Daoy (cell line): ENCODE results near the gene TTLL10. TPM values are rescaled to one million over a fixed set of nuclear protein-coding genes. Genes with fewer than 3 reads are reported as not detected.
A peak's percentile ranks its signal among the peaks of the same experiment; 100 is the strongest.
"Not testable (repeated sequence)": the region's sequence is repeated elsewhere in the genome, so short reads cannot be mapped to it uniquely, and the experiment has no call there.

Experiments used
- DNase-seq: peaks from one replicate; pipeline ENCODE4 v3.0.0-alpha.2; 2015; ENCODE audit warnings: low read depth
- total RNA-seq: library from RNA; depleted of rRNA; stranded (reverse); fragments of >200 nt; shearing (Covaris generic); gene quantifications from 2 replicates; pipeline ENCODE4 v1.2.3, GENCODE V29; 2014

The TTLL10 gene
- total RNA-seq, 1 experiment from 2014 or later, result not detected

DNA sequence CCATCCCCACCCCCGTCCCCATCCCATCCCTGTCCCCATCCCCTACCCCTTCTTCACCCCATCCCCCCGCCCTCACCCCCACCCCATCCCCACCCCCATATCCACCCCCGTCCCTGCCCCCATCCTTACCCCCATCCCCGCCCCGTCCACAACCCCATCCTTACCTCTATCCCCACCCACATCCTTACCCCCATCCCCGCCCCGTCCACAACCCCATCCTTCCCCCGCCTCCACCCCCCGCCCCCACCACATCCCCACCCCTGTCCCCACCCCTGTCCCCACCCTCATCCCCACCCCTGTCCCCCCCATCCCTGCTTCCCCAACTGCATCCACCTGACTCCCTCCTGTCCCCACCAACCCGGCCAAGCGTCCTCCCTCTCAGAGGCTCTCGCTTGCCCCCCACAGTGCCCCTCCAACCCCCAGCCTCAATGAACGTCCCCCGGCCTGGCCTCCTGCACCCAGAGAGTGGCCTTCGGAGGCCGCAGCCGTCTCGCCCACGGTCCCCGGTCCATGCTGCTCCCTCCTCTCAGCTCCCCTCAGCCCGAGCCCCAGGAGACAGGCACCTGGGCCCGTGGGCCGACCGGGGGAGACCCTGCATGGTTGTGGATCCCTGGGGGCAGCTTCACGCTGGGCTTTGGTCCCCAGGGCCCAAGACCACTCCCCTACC lies 32.3 kb upstream of the TTLL10 start:
- no peak for DNase-seq

DNA sequence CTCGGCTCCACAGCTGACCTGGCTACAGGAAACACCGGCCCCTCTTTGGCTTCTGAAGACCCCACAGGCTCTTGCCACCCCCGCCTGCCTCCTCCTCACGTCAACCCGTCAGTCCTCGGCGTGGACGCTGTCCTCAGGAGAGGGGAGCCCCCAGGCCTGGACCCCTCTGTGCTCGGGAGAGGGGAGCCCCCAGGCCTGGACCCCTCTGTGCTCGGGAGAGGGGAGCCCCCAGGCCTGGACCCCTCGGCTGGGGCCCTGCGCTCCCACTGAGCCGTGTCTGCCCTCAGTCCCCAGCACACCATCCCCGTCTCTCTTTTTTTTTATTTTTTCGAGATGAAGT lies 31.8 kb upstream of the TTLL10 start:
- DNase-seq, result no peak

DNA sequence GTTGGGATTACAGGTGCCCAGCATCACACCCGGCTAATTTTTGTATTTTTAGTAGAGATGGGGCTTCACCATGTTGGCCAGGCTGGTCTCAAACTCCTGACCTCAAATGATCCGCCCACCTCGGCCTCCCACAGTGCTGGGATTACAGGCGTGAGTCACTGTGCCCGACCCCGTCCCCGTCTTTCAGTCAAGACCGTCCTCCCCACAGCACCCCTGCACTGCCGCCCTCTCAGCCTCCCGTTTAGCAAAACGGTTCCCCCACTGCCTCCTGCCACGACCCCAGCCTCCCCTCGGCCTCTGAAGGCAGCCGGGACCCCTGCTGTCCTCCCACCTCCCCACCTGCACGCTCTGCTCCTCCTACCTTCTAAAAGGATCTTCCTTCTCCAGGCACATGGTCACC lies 31.3 kb upstream of the TTLL10 start:
- peak; percentile 45 for DNase-seq

DNA sequence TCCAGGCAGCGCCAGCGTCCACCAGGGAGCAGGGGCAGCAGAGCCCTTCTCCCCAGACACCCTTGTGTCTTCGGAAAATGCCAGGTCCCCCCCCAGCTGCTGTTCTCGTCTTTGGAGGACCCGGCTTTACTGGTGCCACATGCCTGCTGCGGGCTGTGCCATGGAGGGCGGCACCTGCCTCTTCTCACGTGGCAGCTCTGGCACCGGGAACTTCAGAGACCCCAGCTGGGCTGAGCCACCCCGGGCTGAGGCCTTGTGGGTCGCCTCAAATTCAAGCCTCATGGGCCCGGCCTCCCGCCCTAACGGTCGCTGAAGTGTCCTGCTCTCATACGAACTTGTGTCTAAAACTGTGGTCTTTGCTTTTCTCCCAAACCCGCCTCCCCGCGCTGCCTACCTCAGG lies 30.8 kb upstream of the TTLL10 start:
- no peak for DNase-seq

DNA sequence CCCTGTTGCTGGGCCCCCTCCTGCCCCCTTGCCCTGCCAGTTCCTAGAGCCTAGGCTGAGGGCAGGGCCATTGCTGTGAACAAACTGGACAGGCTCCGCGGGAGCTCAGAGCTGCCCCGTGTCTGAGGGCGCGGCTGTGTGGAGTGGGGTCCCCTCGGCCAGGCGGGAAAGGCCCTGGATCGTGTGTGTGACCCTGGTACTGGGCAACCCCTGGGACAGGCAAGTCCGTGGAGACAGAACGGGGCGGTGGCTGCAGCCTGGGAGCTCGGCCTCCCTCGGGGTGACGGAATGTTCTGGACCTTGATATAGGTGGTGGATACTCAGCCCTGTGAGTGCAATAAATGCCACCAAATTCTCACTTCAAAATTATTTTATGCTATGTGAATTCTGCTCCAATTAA lies 30.0 kb upstream of the TTLL10 start:
- no peak for DNase-seq

DNA sequence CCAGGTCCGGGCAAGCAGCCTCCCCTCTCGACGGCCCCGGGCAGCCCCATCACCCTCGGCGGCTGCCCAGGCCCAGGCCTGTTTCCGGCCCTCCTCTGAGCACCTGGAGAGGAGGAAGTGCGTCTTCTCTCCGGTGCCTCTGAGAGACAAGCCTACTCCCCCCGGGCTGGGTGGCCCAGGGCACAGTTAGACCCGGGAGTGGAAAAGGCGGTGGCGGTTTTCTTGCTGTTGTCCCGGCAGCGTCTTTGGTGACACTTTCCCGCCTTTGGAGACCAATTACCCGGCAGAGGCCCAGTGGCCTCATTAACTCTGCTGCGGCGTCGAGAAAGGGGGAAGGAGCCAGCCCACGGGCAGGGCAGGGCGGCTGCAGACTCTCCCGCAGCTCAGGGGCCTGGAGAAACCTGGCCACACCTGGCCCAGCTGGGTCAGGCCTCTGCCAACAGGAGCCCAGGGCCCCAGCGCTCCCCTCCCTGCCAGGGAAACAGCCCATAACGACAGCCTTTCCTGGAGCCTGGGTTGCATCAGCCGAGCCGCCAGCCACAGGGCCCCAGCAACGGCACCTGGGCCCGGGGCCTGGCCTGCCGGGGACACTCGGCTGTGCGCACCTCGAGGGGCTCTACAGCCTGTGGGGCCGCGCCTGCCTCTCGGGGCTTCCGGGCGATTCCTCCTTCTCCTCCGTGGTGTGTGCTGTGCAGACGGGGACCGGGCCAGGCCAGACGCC lies 29.4 kb upstream of the TTLL10 start:
- DNase-seq, result no peak

DNA sequence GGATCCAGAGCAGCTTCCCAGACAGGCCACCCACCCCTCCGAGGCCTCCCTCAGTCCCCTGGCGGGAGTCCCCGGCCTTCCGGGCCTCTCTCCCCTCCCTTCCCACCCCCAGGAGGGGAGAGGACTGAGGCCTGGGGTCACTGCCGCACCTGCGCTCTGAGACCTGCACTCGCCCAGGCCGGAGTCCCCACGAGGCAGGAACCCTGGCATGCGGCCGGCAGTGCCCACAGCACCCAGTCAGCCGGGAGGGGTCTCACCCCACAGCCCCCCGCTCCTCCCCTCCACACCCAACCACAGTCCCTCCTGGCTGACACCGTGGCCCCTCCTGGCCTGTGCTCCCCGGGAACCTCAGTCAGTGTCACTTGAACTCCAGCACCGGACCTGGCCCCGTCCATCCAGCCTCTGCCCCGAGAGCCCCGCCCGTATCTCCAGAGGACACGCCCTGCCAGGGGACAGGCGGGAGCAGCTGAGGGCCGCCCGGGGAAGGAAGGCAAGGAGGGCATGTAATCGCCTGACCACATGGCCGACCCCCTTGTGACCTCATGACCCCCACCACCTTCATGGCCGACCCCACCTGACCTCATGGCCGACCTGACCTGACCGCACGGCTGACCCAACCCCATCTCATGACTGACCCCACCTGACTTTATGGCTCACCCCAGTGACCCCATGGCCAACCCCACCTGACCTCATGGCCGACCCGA lies 28.7 kb upstream of the TTLL10 start:
- no peak for DNase-seq

DNA sequence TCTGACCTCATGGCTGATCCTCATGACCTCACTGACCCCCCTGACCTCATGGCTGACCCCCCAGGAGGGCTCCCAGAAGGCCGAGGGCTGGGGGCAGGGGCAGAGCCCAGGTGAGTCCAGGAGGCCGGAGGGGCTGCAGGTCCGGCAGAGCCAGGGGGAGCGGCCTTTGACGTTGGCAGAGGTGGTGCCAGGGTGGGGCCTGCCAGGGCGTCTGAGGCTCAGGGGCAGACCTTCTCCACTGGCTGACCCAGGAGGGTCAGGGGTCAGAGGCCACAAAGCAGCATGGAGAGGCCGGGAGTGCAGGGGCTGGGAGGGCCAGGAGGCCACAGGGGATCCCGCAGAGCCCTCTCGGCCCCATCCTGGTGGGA lies 28.1 kb upstream of the TTLL10 start:
- DNase-seq, result no peak

DNA sequence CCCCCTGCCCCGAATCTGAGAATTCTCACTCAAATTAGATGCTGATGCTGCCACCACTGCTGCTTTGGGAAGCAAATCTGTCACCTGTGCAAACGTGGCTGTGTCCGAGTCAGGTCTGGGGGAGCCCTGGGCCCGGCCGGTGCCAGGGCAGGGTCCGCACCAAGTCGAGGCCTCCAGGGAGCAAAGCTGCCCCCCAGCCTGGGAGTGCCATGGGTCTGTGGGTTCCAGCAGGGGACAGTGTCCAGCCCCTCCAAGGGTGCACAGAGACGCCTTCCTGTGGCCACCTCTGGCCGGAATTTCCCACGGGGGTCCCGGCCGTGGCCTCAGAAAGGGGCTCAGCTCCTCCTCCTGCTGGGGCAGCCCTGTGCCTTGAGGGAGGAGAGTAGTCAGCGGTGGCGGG lies 27.7 kb upstream of the TTLL10 start:
- no peak for DNase-seq

DNA sequence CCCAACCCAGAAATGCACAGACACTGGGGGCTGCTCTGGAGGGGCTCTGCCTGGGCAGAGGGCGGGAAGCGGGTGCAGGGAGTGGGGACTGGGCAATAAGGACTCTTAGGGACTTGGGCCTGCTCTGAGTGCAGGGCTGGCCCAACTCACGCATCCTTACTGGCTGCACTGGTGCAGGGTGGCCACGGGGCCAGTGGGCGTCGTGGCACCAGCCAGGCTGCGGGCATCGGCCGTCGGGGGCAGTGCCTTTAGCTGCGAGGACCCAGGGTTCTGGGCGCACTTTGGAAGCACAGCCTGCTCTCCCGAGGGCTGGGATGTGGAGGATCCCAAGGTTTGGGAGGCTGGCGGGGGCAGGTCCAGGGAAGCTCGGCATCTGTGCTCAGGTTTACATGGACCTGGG lies 27.1 kb upstream of the TTLL10 start:
- no peak for DNase-seq

DNA sequence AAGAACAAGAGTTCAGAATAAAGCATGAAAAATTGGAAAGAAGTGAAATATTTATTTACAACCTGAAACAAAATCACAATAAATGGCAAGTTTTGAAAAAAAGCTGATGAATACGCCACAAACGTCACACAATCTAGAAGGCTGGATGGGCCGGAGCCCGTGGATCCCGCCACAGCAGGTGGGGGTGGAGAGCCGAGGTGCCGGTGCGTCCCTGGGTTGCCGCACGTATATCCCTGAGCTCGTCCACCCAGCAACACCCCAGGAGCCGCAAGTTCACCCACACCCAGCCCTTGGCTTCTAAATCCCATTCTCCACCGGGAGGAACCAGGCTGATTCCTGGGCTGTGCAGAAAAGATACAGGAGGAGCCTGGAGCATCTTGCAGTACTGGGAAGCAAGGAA lies 25.6 kb upstream of the TTLL10 start:
- DNase-seq, result no peak

DNA sequence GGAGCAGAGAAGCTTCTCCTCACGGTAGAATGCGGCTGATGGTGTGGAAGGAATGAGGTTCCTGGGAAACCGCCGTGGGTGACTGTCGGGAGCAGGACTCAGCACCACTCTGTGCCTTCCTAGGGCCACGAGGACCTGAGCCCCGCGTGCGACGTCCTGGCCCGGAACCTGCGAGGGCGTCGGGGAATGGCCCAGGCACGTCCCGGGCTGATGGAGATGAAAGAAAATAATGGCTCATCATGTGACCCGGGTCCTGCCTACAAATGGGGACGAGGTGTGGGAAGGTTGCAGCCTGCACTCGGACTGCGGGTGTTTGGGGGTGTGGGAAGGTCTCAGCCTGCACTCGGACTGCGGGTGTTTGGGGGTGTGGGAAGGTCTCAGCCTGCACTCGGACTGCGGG lies 25.1 kb upstream of the TTLL10 start:
- DNase-seq, result no peak

DNA sequence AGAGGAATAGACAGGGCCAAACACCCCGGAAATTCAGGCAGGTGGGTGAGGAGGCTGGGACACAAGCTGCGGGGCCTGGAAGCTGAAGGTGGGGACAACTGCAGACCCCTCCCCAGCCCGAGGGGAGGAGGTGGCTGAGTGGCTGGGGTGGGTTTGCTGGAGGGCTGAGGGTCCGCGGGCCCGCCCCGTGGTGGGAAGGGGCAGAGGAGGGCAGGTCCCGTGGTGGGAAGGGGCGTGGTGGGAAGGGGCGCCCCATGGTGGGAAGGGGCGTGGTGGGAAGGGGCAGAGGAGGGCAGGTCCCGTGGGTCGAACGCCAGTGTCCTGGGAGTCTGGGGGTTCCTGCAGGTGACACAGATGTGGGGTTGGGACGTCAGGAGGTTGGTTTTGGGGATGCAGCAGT lies 24.3 kb upstream of the TTLL10 start:
- no peak for DNase-seq

DNA sequence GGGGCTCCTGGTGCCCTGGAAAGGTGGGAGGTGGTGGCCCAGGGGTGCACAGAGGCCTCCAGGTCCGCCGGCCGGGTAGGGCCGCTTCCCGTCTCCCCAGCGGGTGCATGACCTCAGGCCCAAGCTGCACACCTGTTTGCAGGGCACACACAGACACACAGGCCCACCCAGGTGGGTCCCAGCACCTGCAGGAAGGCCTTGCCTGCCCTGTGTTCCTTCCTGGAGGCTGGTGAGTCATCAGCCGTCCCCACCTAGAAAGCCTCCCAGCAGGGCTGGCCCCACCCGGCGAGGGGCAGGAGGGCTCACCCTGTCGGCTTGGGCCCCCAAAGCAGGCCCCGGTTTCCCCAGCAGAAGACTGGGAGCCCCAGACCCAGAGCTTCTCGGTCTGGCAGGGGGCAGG lies 23.6 kb upstream of the TTLL10 start:
- no peak for DNase-seq

DNA sequence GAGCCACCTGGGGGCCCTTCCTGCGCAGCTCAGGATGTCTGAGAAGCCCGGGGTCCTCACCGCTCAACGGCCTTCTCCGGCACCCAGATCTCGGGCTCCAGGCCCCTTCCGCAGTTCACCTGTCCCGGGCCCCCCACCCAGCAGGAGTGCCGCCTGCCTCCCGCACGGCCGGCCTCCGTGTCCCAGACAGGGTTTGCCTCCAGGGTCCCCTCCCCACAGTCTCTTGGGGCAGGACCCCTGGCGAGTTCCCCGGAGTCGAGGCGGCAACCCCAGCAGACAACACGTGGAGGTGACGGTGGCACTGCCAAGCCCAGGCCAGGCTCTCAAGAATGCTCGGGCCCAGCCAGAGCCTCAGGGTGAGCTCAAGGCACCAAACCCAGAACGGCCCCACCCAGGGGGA lies 22.4 kb upstream of the TTLL10 start:
- no peak for DNase-seq

DNA sequence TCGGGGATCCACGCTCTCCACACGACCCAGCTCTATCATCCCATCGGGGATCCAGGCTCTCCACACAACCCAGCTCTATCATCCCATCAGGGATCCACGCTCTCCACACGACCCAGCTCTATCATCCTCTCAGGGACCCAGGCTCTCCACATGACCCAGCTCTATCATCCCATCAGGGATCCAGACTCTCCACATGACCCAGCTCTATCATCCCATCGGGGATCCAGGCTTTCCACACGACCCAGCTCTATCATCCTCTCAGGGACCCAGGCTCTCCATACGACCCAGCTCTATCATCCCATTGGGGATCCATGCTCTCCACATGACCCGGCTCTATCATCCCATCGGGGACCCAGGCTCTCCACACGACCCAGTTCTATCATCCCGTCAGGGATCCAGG lies 21.2 kb upstream of the TTLL10 start:
- not testable (repeated sequence) for DNase-seq

DNA sequence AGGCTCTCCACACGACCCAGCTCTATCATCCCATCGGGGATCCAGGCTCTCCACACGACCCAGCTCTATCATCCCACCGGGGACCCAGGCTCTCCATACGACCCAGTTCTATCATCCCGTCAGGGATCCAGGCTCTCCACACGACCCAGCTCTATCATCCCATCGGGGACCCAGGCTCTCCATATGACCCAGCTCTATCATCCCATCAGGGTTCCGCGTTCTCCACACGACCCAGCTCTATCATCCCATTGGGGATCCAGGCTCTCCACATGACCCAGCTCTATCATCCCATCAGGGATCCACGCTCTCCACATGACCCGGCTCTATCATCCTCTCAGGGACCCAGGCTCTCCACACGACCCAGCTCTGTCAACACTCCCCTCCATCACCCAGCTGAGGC lies 20.5 kb upstream of the TTLL10 start:
- not testable (repeated sequence) for DNase-seq

DNA sequence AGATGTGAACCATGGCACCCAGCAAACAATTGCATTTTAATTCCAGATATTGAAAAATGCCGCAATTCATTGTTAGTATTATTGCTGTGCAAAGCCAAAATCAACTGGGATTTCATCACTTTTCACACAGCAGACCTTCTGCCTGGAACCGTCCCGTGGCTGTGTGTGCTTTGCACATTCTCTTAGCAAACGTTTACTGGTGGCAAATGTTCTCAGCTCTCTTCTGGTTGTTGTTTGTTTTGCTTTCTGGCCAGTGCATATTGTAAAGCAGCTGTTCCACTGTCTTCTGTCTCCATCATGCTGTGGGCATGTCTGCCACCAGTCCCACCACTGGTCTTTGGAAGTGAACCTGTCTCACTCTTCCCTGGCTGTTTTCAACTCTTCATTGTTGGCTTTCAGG lies 19.8 kb upstream of the TTLL10 start:
- no peak for DNase-seq

DNA sequence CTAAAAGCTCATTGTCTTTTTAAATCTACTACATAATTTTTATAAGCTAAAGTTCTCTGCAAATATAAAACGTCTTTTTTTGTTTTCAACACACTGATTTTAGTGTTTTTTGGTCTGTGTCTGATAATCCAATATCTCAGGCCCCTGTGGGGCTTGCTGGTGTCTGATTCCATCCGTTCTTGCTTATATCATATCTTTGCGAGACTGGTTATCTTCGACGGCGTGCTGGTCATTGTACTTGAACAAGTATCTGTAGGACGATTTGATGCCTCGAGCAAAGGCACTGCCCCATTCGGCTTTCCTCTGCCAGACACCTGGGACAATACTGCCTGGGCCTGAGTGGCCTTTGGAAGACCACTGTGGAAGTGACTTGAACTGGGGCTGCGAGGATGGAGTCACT lies 18.4 kb upstream of the TTLL10 start:
- DNase-seq, result no peak

DNA sequence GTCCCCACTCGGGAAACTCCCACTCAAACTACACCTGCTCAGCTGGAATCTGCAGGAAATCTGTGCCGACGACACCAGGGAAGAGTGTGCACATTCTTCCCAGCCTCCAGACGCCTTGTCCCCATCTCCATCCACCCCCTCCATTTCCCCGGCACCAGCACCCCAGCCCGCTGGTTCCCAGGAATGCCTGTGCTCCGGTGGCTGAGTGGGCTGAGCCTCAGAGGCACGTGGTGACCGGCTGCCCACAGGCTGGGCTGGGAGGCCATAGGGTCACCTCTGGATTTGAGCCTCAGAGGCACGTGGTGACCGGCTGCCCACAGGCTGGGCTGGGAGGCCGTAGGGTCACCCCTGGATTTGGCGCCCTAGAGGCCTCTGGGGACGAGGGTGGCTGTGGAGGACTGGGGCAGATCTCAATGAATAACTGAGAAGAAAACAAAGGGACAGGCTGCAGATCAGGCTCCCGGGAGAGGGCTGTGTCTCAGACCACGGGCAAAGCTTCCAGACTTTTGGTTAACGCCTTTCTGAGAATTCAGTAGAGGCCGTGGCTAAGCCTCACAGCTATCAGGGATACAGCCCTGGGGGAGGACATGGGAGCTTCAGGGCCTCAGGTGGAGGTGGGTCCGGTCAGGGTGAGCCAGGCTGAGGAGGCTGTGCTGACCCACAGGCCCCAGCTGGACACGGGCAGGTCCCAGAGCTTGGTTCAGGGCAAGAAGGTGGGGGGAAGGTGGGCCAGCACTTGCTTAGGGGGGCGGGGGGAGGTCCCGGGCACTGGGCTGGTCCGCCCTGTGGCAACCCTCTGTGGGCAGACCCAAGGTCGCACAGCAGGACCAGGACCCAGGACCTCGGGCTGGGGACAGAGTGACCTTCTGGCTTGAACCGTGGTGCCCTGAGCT lies 17.3 kb upstream of the TTLL10 start:
- DNase-seq, result no peak

DNA sequence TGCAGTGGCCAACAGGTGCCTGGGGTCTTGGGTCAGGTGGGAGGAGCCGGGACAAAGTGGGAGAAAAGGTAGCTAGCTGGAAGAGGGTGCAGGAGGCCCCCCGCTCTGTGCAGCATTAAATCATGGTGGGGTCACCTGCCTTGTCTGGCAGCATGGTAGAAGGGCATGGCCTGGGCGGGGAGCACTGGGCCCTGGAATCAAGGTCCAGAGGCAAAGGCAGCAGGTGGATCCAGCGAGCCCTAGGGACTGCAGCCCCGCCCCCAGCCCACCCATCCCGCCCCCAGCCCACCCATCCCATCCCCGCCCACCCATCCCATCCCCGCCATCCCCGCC lies 16.7 kb upstream of the TTLL10 start:
- no peak for DNase-seq

DNA sequence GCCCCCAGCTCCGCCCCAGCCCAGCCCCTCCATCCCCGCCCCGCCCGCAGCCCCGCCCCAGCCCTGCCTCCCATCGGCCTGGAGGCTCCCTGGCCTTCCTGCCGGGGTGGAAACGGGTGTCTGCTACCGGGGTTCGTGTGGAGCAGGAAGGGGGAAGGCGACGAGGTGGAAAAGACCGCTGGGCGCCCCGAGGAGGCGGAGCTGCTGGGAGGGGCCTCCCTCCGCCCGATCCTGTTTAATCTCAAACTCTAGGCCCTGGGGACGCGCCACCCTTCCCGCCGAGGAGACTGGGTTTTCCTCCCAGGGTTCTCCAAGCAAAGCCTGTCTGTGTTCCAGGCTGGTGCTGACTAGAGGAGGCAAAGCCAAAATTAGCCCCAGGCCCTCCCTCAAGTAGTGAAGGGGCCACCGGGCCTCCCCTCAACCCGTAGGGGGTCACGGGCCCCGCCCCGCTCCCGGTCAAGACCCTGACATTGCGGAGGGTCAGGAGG lies 16.2 kb upstream of the TTLL10 start:
- peak; percentile 94 for DNase-seq
